Body of pancreas (tissue), 4 donors: ENCODE data around the gene DCHS1.

Experiments used
- CTCF ChIP-seq, 7 experiments: fragments of 450-650 bp in 4 of 7; fragments of 200-600 bp in 3 of 7; sonication (generic) in 3 of 7; IDR thresholded peaks; one replicate each; pipeline ENCODE4 v1.5.1; 2016 to 2019; ENCODE audit warnings: antibody characterized with exemption in 7 of 7
- POLR2A ChIP-seq, 3 donors: fragments of 450-650 bp; IDR thresholded peaks; one replicate each; pipeline ENCODE4 v1.6.1; 2016; ENCODE audit warnings: antibody characterized with exemption in 3 of 3, mild to moderate bottlenecking in 2 of 3

- no peak for TF ChIP-seq POLR2A (IDR thresholded peaks at IDR 0.05)
- no peak for TF ChIP-seq CTCF (IDR thresholded peaks at IDR 0.05)
Measured at GRCh38 chr11:6636480-6636879, 19.1 kb downstream of the DCHS1 start.
